ENCODE data around the gene BHLHE23.

DNA sequence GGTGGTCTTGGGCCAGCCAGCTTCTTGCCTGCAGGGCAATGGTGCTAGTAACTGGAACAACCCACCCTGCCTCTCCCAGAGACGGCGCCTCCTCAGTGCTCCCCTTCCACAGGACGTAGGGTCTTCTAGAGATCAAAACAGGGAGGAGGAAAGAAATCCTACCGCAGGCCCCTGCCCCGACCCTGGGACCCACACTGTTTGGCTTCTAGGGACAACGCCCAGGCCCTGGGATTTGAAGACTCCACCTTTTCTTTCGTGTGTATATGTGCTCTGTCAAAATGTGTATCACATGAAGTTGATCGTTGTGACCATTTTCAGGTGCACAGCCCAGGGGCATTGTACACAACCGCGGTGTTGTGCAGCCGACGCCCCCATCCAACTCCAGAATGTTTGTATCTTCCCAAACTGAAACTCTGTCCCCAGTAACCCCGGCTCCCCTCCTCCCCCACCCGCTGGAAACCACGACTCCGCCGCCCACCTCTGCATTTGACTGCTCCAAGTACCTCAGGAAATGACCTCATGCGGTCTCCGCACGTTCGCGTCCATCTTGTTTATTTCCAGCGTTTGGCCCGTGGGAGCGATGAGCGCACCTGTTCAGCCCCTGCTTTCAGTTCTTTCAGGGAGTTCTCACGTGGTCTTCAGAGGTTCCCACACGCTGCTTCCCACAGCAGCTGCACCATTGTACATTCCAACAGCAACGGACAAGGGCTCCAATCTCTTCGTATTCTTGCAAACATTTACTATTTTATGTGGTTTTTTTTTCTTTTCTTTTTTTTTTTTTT lies 3.4 kb upstream of the BHLHE23 start:
- TF ChIP-seq, protein P1, sequence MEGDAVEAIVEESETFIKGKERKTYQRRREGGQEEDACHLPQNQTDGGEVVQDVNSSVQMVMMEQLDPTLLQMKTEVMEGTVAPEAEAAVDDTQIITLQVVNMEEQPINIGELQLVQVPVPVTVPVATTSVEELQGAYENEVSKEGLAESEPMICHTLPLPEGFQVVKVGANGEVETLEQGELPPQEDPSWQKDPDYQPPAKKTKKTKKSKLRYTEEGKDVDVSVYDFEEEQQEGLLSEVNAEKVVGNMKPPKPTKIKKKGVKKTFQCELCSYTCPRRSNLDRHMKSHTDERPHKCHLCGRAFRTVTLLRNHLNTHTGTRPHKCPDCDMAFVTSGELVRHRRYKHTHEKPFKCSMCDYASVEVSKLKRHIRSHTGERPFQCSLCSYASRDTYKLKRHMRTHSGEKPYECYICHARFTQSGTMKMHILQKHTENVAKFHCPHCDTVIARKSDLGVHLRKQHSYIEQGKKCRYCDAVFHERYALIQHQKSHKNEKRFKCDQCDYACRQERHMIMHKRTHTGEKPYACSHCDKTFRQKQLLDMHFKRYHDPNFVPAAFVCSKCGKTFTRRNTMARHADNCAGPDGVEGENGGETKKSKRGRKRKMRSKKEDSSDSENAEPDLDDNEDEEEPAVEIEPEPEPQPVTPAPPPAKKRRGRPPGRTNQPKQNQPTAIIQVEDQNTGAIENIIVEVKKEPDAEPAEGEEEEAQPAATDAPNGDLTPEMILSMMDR (IDR thresholded peaks at IDR 0.05): no peak
- TF ChIP-seq POLR2A (IDR thresholded peaks at IDR 0.05; ENCODE audit: low read depth) (no peak), EP300 (IDR thresholded peaks at IDR 0.05) (no peak), POLR2AphosphoS5 (IDR thresholded peaks at IDR 0.05) (no peak)
